SHP77 treated with DMSO at 0.1 percent for 48 hours (cell line): ENCODE results near the gene BCL7A.

Source experiments
- DNase-seq: peaks from one replicate; lab custom pipeline; 2025; lab: John Stamatoyannopoulos, UW

Gene BCL7A

DNA sequence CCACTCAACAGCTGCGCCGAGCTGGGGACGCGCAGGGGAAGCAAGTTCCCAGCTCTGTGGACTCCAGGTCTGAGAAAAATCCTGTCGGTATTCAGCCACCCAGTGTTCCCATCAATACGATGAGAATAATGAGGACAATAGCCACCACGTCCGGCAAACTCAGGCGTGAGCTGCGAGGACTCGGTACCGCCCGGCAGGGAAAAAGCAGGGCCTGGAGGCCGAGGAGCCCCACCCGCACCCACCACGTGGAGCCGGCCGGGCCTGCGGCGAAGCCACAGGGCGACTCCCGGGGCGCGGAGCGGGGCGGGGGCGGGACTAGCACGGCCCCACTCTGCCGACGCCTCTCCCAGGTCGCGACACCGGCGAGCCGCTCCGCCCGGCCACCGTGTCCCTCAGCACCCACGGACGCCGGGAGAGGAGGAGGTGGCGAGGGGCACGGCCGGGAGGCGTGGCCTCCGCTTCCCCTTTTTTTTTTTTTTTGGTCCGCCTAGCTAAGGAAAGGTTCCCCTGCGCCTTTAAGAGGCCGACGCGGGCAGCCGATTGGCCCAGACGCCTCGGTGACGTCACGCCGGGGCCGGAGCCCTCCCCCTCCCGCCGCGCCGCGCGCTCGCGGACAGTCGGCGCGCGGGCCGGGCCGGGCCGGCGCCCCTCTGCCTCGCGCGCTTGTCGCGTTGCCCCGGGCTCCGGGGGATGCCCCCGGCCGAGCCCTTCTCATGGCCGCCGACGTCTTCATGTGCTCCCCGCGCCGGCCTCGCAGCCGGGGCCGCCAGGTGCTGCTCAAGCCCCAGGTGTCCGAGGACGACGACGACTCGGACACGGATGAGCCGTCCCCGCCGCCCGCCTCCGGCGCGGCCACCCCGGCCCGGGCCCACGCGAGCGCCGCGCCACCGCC, 56.7 kb downstream of the BCL7A start, which contains the start of gene MLXIP:
Gene MLXIP (plus strand): TSS at position 616 of the 892 bp plus-strand sequence. CDS start 98 bp downstream, at position 714.
- DNase-seq = peak; percentile 84

- DNase-seq = no peak
Measured at GRCh38 chr12:122079033-122079531, 57.4 kb downstream of the BCL7A start.

- DNase-seq = no peak
Measured at GRCh38 chr12:122079532-122080081, 57.9 kb downstream of the BCL7A start.

DNA sequence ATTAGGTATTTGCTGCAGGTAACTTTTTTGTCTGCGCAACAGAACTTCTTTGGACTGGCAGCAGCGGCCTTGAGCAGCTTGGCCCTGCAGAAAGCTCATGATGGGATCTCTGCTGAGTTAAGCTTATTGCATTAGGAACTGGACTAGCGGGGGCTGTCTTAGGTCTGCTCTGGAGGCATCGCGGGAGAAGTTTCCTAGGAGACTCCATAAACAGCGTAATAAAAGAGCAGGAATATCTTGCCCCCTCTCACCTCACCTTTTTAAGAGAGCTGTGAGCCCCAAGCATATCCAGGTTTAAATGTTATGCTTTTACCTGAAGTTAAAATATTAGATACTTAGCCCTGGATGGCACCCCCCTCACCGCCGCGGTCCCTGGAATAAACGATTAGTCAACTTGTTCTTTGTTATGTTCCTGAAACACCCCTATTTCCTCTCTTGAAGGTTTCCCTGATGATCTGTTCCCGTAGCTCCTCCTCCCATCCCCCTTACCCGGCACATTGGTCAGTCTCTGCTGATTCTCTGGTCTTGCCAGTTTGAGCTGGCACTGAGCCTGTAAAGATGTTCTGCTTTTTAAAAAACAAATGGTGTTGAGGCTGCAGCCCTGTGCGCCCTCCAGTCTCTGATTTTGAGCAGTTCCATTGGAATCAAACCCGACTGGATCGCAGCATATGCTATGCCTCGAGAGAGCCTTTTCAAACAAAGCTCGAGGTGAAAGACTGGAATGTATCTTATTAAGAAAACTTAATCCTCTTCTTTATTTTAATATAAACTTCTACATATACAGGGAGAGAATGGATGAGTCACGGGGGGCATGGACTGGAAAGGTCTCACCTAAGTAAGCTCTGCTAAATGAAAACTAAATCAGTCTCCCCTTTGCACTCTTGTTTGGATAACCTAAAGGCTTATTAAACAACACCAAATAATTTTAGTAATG, 58.7 kb downstream of the BCL7A start:
- DNase-seq = no peak

GRCh38 chr12:122081083-122081696, 59.5 kb downstream of the BCL7A start:
- no peak for DNase-seq

GRCh38 chr12:122081697-122082221, 60.1 kb downstream of the BCL7A start:
- no peak for DNase-seq

GRCh38 chr12:122082621-122083356, 61.1 kb downstream of the BCL7A start:
- no peak for DNase-seq

DNA sequence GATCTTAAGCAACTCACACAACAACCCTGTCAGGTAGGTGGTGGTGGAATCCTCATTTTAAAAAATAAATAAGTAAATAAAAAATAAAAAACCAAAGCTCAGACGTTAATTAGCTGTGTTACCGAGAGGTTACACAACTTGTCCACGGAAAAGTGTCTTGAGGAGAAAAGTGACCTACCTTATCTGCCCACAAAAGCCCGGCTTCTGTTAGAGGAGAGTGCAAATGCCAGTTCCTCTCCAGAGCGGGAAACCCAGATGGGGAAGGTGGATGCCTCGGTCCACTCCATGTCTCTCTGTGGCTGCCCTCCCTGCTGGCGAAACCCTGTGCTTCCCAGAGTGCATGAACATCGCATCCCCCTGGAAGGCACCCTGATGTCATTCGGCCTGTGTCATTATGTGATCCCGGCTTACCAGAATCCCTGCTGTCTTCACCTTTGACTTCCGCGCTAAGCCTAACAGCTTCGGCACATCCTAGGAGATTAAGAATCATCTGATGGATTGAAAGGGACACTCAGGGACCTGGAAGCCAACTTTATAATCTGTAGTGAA, 63.2 kb downstream of the BCL7A start:
- DNase-seq = no peak

DNA sequence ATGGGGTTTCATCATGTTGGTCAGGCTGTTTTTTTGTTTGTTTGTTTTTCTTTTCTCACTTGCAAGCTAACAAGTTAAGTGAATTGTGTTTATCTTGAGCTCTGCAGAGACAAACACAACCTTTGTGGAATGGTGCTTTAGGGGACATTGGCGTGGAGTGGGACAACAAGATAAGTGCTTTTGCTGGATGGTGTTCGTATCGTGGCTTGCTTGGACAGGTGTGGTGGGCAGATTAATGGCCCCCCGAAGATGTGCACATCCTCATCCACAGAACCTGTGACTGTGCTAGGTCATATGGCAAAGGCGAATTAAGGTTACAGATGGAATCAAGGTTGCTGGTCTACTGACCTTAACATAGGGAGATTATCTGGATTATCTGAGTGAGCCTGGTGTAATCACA, 63.9 kb downstream of the BCL7A start:
- no peak for DNase-seq

GRCh38 chr12:122086116-122086515, 64.4 kb downstream of the BCL7A start:
- no peak for DNase-seq

DNA sequence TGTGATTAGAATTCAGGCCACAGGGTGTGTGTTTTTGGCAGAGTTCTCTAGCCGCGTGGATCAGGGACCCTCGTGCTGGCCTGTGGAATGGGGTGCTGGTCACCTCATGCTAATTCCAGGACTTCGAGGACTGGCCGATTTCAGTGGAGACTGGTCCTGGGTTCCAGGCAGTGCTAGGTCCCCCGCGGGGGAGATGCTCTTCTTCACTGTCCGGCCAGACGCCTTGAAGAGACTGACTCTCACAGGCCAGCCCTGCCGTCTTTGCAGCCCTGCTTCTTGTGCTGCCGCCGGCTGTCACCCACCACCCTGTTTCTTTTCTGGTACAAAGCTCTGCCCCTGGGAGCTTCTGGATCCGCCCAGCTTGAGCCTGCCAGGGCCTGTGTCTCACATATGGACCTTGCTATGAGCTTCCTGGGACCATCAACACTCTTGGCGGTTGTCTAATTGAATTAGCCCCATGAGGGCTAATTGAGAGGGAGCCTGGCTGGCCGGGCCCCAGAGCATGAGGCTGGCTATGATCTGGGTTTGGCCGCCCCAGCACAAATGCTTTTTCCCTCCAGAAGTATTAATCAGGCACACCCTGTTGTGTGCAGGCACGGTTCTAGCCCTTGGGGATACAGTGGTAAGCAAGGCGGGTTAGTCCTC, 65.1 kb downstream of the BCL7A start:
- DNase-seq = no peak

GRCh38 chr12:122087431-122088178, 65.9 kb downstream of the BCL7A start:
- no peak for DNase-seq

- DNase-seq = no peak
Measured at GRCh38 chr12:122088179-122088810, 66.6 kb downstream of the BCL7A start.

DNA sequence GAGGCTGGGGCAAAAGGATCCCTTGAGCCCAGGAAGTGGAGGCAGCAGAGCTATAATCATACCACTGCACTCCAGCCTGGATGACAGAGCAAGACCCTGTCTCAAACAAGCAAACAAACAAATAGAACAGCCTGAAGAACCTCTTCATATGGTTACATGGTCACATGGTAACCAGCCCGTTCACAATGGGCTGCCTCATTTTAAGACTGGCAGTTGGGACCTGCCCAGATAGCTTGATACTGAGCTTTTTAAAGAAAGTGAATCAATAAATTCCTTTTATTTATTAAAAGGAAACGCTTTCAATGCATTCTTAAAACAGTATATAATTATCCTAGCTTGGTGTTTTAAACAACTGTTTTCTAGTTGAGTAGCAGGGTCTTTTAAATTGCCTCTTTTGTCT, 67.4 kb downstream of the BCL7A start:
- DNase-seq = no peak

DNA sequence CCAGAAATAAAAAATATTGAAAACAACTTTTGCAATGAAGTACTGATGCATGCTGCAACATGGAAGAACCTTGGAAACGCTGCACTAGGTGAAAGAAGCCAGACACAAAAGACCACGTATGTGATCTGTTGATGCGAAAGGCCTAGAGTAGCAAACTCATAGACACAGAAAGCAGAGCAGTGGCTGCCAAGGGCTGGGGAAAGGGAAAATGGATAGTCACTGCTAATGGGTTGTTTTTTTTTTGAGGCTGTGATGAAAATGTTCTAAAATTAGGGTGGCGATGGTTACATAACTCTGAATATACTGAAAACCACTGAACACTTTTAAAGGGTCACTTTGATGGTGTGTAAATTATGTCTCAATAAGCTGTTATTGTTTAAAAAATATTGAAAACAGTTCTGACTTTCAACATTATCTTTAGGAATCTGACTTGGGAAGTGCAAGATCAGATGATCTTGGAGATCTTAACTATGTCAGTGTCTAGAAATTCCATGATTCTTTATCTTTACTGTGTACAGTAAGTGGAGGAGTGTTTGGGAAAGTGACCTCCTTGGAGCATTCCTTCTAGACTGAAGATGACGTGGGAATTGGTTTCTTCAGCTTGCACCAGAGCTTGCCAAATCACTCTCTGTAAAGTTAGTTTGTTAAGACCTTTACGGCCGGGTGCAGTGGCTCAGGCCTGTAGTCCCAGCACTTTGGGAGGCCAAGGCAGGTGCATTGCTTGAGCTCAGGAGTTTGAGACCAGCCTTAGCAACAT, 69.3 kb downstream of the BCL7A start:
- DNase-seq = no peak

GRCh38 chr12:122093098-122093883, 71.6 kb downstream of the BCL7A start:
- DNase-seq = no peak

DNA sequence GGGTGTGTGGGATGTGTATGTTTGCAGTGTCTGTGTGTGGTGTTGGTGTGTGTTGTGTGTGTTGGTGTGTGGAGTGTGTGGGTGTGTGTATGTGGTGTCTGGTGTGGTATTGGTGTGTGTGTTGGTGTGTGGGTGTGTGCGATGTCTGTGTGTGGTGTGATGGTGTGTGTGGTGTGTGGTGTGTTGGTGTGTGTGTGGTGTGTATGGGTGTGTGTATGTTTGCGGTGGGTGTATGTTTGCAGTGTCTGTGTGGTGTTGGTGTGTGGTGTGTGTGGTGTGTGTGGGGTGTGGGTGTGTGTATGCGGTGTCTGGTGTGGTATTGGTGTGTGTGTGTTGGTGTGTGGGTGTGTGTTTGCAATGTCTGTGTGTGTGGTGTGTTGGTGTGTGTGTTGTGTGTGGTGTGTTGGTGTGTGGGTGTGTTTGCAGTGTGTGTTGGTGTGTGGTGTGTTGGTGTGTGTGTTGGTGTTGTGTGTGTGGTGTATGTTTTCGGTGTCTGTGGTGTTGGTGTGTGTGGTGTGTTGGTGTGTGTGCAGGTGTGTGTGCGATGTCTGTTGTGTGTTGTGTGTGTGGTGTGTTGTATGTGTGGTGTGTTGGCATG, 72.6 kb downstream of the BCL7A start:
- no peak for DNase-seq
